Left lung (tissue), 10 donors: ENCODE data around the gene GABPB2. TPM values are rescaled to one million over a fixed set of nuclear protein-coding genes. Genes with fewer than 3 reads are reported as not detected.

Source experiments
- ATAC-seq: fragments of 200-7000 bp; cut with Tn5 transposase; one replicate; pipeline ENCODE4 v1.9.1; 2020; ENCODE audit warnings: moderate library complexity
- DNase-seq, 4 donors: peaks; one replicate each; pipeline ENCODE4 v3.0.0-alpha.2; 2013 to 2020
- H3K27ac ChIP-seq, 2 donors: fragments of 200-600 bp; sonication (generic) in 1 of 2; one replicate each; pipeline versions ENCODE4 v1.5.0 to v1.8.0; 2020 to 2021
- H3K27me3 ChIP-seq, 2 donors: fragments of 200-600 bp; sonication (generic) in 1 of 2; one replicate each; pipeline versions ENCODE4 v1.5.0 to v1.8.0; 2020 to 2021
- H3K36me3 ChIP-seq, 2 donors: fragments of 200-600 bp; sonication (generic) in 1 of 2; one replicate each; pipeline versions ENCODE4 v1.5.0 to v1.8.0; 2020 to 2021
- H3K4me1 ChIP-seq, 2 donors: fragments of 200-600 bp; one replicate each; pipeline ENCODE4 v1.8.0; 2021
- H3K4me3 ChIP-seq, 2 donors: fragments of 200-600 bp; sonication (generic) in 1 of 2; one replicate each; pipeline versions ENCODE4 v1.5.0 to v1.8.0; 2020 to 2021; ENCODE audit warnings: mild to moderate bottlenecking in 1 of 2
- H3K9me3 ChIP-seq, 2 donors: fragments of 200-600 bp; sonication (generic) in 1 of 2; one replicate each; pipeline versions ENCODE4 v1.5.0 to v1.8.0; 2020 to 2021
- intact Hi-C, 2 donors: fragments of 100-400 bp; cut with DNase I; formaldehyde crosslinking; loops; one replicate each; pipeline versions ENCODE4 v1.11.2 to v1.14.2; 2022
- polyA plus RNA-seq, 6 donors: library from polyadenylated mRNA; unstranded; fragments of 120-200 nt; gene quantifications; one replicate each; pipeline ENCODE4 v1.2.1, GENCODE V29; 2013; ENCODE audit not compliant: insufficient read length in 6 of 6
- total RNA-seq, 2 donors: library from RNA; stranded (reverse); fragmentation: NEBNext Ultra II Directional; extraction: Animal tissue kit (Norgen Biotek cat#: 25700); gene quantifications; one replicate each; pipeline ENCODE4 v1.2.1, GENCODE V29; 2021
- TF ChIP-seq, protein P1 (sequence below), 2 donors: fragments of 200-600 bp; sonication (generic) in 1 of 2; IDR thresholded peaks; one replicate each; pipeline versions ENCODE4 v1.5.0 to v1.8.0; 2021; ENCODE audit warnings: antibody characterized with exemption in 2 of 2
- donor health status: DM: no; HTN: yes; CAD: no.
- donor health status: DM: no; HTN: no; CAD: no.

The GABPB2 gene
- total and polyA plus RNA-seq, 8 donors: 10.6 to 13.5 (median 12.8) TPM

- Histone ChIP-seq H3K4me1 (peaks cover 0 to 49% of the 10 kb centered on the region in 2 donors), H3K4me3 (peak overlapping the region in 1 of 2 donors; percentile 57), H3K27ac (peak overlapping the region in 1 of 2 donors; percentile 93), H3K27me3 (no peaks in the 10 kb centered on the region), H3K36me3 (peaks cover 0 to 29% of the 10 kb centered on the region in 2 donors), H3K9me3 (no peaks in the 10 kb centered on the region)
- TF ChIP-seq, protein P1, sequence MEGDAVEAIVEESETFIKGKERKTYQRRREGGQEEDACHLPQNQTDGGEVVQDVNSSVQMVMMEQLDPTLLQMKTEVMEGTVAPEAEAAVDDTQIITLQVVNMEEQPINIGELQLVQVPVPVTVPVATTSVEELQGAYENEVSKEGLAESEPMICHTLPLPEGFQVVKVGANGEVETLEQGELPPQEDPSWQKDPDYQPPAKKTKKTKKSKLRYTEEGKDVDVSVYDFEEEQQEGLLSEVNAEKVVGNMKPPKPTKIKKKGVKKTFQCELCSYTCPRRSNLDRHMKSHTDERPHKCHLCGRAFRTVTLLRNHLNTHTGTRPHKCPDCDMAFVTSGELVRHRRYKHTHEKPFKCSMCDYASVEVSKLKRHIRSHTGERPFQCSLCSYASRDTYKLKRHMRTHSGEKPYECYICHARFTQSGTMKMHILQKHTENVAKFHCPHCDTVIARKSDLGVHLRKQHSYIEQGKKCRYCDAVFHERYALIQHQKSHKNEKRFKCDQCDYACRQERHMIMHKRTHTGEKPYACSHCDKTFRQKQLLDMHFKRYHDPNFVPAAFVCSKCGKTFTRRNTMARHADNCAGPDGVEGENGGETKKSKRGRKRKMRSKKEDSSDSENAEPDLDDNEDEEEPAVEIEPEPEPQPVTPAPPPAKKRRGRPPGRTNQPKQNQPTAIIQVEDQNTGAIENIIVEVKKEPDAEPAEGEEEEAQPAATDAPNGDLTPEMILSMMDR (IDR thresholded peaks at IDR 0.05): no peak
- intact Hi-C loops: loop anchor here in 1 of 2 donors (5.0 kb wide), 1 partner anchor 56 kb away; no protein-coding TSS in a partner anchor
- no peak for ATAC-seq
- peak in 2 of 4 donors; percentile 34 to 81 for DNase-seq
Measured at GRCh38 chr1:151158751-151159251, 88.2 kb downstream of the GABPB2 start.

GRCh38 chr1:151159373-151159772 lies 88.8 kb downstream of the GABPB2 start:
- peak in 1 of 4 donors; percentile 25 for DNase-seq
- H3K27ac ChIP-seq: peak overlapping the region in 1 of 2 donors; percentile 93
- no peaks in the 10 kb centered on the region for H3K27me3 ChIP-seq
- intact Hi-C loops: loop anchor here in 1 of 2 donors (5.0 kb wide), 1 partner anchor 57 kb away; no protein-coding TSS in a partner anchor
- H3K4me1 ChIP-seq: peaks cover 0 to 51% of the 10 kb centered on the region in 2 donors
- no peaks in the 10 kb centered on the region for H3K9me3 ChIP-seq
- peak overlapping the region in 1 of 2 donors; percentile 57 for H3K4me3 ChIP-seq
- H3K36me3 ChIP-seq: peaks cover 0 to 29% of the 10 kb centered on the region in 2 donors
- TF ChIP-seq, protein P1 (IDR thresholded peaks at IDR 0.05): no peak
- ATAC-seq: no peak

- peak; percentile 23 for ATAC-seq
- TF ChIP-seq, protein P1 (IDR thresholded peaks at IDR 0.05): no peak
- Histone ChIP-seq H3K4me1 (peaks cover 16 to 47% of the 10 kb centered on the region in 2 donors), H3K9me3 (no peaks in the 10 kb centered on the region), H3K27me3 (no peaks in the 10 kb centered on the region), H3K36me3 (peaks cover 0 to 44% of the 10 kb centered on the region in 2 donors), H3K27ac (peak overlapping the region; percentile 78 to 87), H3K4me3 (peak overlapping the region; percentile 57 to 88)
- intact Hi-C loops: no loop called here
- DNase-seq: no peak
Measured at GRCh38 chr1:151164732-151165280, 94.2 kb downstream of the GABPB2 start.

DNA sequence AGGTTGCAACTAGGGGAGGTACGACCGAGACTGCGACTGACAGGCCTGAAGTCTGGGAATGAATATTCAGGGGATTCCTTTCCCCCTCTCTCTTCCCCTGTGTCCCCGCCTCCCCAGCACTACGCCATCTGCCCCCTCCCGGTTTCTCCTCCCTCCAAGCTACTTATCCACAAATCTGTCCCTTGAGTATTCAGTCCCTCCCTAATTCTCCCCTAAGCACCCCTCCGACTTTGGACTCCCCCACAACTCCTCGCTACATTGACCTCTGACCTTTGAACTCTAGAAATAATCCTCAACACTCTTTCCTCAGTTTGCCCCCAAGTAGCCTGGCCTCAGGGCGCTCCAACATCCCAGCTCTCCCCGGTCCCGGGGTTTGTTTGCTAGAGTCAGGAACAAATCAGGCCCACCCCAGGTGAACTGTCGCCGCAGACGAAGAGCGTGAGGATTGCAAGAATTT lies 94.7 kb downstream of the GABPB2 start:
- Histone ChIP-seq H3K9me3 (no peaks in the 10 kb centered on the region), H3K27ac (peak overlapping the region; percentile 78 to 87), H3K4me3 (peak overlapping the region; percentile 57 to 88), H3K36me3 (peaks cover 0 to 48% of the 10 kb centered on the region in 2 donors), H3K4me1 (peaks cover 16 to 42% of the 10 kb centered on the region in 2 donors), H3K27me3 (no peaks in the 10 kb centered on the region)
- DNase-seq: peak in 2 of 4 donors; percentile 53 to 73
- ATAC-seq: peak; percentile 58
- intact Hi-C loops: no loop called here
- TF ChIP-seq, protein P1 (IDR thresholded peaks at IDR 0.05): no peak

- TF ChIP-seq, protein P1 (IDR thresholded peaks at IDR 0.05): peak in 1 of 2 donors; percentile 55
- peak within 1 kb of the TSS; percentile 57 to 88 for H3K4me3 ChIP-seq
- DNase-seq (peak; percentile 94 to 99 (median 98)), ATAC-seq (peak; percentile 96)
- peaks cover 16 to 39% of the 10 kb centered on the region in 2 donors for H3K4me1 ChIP-seq
- H3K27ac ChIP-seq: peak within 1 kb of the TSS; percentile 78 to 87
- H3K9me3 ChIP-seq: no peaks in the 10 kb centered on the region
- H3K27me3 ChIP-seq: no peaks in the 10 kb centered on the region
- intact Hi-C loops: no loop called here
- peaks cover 0 to 48% of the 10 kb centered on the region in 2 donors for H3K36me3 ChIP-seq
Measured at GRCh38 chr1:151165738-151166504, 95.4 kb downstream of the GABPB2 start, which contains the start of the genes LYSMD1 and SCNM1. LYSMD1 (minus strand) TSS chr1:151165902; CDS start chr1:151165258, 644 bp downstream. SCNM1 (plus strand) TSS chr1:151166144; CDS start chr1:151166153, 9 bp downstream.
